ENCODE data around the gene ANKRD11. TPM values are rescaled to one million over a fixed set of nuclear protein-coding genes. Genes with fewer than 3 reads are reported as not detected.

Gene ANKRD11
- total and polyA plus RNA-seq, 2 donors (not counting 3 experiments of a cell fraction or from before 2014, with no cell fraction given): 55.8 to 191 TPM

GRCh38 chr16:89288966-89289365, 201.4 kb downstream of the ANKRD11 start:
- H3K9me1 ChIP-seq (replicated peaks; ENCODE audit: control insufficient read depth, extremely low read depth, insufficient read depth, low read length): no peaks in the 10 kb centered on the region
- BruUV-seq (replicated peaks): no TSS peak
- H4K20me1 ChIP-seq (replicated peaks; ENCODE audit: control insufficient read depth, extremely low read depth, insufficient read depth, low read length): no peaks in the 10 kb centered on the region
- no peak overlapping the region for H3K4me2 ChIP-seq (ENCODE audit: insufficient read depth, low read length)
- H3K9ac ChIP-seq (replicated peaks; ENCODE audit: extremely low read depth, insufficient read depth, low read length): no peak overlapping the region
- H3K27ac ChIP-seq (ENCODE audit: insufficient read depth, low read depth, low read length): no peak overlapping the region
- dilution Hi-C loops (cut with MboI; ENCODE audit: extremely low pct_ligation_motif_present, low sequenced_read_pairs): no loop called here
- FAIRE-seq: no peak
- H3K4me3 ChIP-seq (replicated peaks in 1 of 3; ENCODE audit: insufficient read depth in 1 of 3, low read depth in 1 of 3, low read length in 3 of 3): no peak overlapping the region
- TF ChIP-seq GATA2 (IDR thresholded peaks at IDR 0.05; ENCODE audit: insufficient read depth, insufficient read length, low read depth, low read length) (no peak), MYC (IDR thresholded peaks at IDR 0.05; ENCODE audit: low read depth, low read length) (no peak)
- intact Hi-C loops (cut with micrococcal nuclease): loop anchor here (5.0 kb wide), 1 partner anchor 347 kb away; no protein-coding TSS in a partner anchor
- ChIA-PET POLR2A (no interaction called here), CTCF (interaction anchor here (0.8 to 1.2 kb wide), 7 partner anchors 14 to 268 kb away, joined by 3 to 4 read pairs (median 3); partner anchors contain the start of gene ZNF778)
- H2AFZ ChIP-seq (ENCODE audit: low read depth, low read length): no peak overlapping the region
- peaks cover 24% of the 10 kb centered on the region for H3K79me2 ChIP-seq (ENCODE audit: control insufficient read depth, insufficient read depth, low read length)
- peaks cover 13 to 39% of the 10 kb centered on the region in 2 experiments for H3K36me3 ChIP-seq (ENCODE audit: control insufficient read depth in 2 of 2, extremely low read depth in 1 of 2, insufficient read depth in 2 of 2, low read length in 2 of 2)
- H3K4me1 ChIP-seq (ENCODE audit: control insufficient read depth, extremely low read depth, insufficient read depth, low read length): no peaks in the 10 kb centered on the region
- H3K9me3 ChIP-seq (replicated peaks; ENCODE audit: control insufficient read depth, insufficient read depth, low read length): no peaks in the 10 kb centered on the region
- no peak for DNase-seq (ENCODE audit: low read depth, low spot score)
- H3K27me3 ChIP-seq (ENCODE audit: control insufficient read depth in 2 of 2, insufficient read depth in 2 of 2, low read length in 2 of 2): no peaks in the 10 kb centered on the region

- H4K20me1 ChIP-seq (replicated peaks; ENCODE audit: control insufficient read depth, extremely low read depth, insufficient read depth, low read length): no peaks in the 10 kb centered on the region
- H3K9me3 ChIP-seq (replicated peaks; ENCODE audit: control insufficient read depth, insufficient read depth, low read length): no peaks in the 10 kb centered on the region
- DNase-seq (ENCODE audit: low read depth, low spot score): no peak
- no peak overlapping the region for H3K9ac ChIP-seq (replicated peaks; ENCODE audit: extremely low read depth, insufficient read depth, low read length)
- ChIA-PET POLR2A (no interaction called here), CTCF (interaction anchor here (0.8 to 1.2 kb wide), 7 partner anchors 14 to 268 kb away, joined by 3 to 4 read pairs (median 3); partner anchors contain the start of gene ZNF778)
- intact Hi-C loops (cut with micrococcal nuclease): loop anchor here (5.0 kb wide), 1 partner anchor 346 kb away; no protein-coding TSS in a partner anchor
- no peak overlapping the region for H3K4me2 ChIP-seq (ENCODE audit: insufficient read depth, low read length)
- dilution Hi-C loops (cut with MboI; ENCODE audit: extremely low pct_ligation_motif_present, low sequenced_read_pairs): no loop called here
- H3K27ac ChIP-seq (ENCODE audit: insufficient read depth, low read depth, low read length): no peak overlapping the region
- no peak for FAIRE-seq
- no peaks in the 10 kb centered on the region for H3K9me1 ChIP-seq (replicated peaks; ENCODE audit: control insufficient read depth, extremely low read depth, insufficient read depth, low read length)
- peaks cover 13 to 42% of the 10 kb centered on the region in 2 experiments for H3K36me3 ChIP-seq (ENCODE audit: control insufficient read depth in 2 of 2, extremely low read depth in 1 of 2, insufficient read depth in 2 of 2, low read length in 2 of 2)
- H3K4me3 ChIP-seq (replicated peaks in 1 of 3; ENCODE audit: insufficient read depth in 1 of 3, low read depth in 1 of 3, low read length in 3 of 3): no peak overlapping the region
- BruUV-seq (replicated peaks): no TSS peak
- H3K4me1 ChIP-seq (ENCODE audit: control insufficient read depth, extremely low read depth, insufficient read depth, low read length): no peaks in the 10 kb centered on the region
- peaks cover 21% of the 10 kb centered on the region for H3K79me2 ChIP-seq (ENCODE audit: control insufficient read depth, insufficient read depth, low read length)
- no peak overlapping the region for H2AFZ ChIP-seq (ENCODE audit: low read depth, low read length)
- TF ChIP-seq FOS (IDR thresholded peaks at IDR 0.05; ENCODE audit: borderline replicate concordance, insufficient read depth, low read length): no peak
- no peak for TF ChIP-seq CTCF (IDR thresholded peaks at IDR 0.05; ENCODE audit: extremely low read depth in 1 of 2, insufficient read depth in 1 of 2, low read depth in 1 of 2, low read length in 2 of 2)
- TF ChIP-seq GATA2 (IDR thresholded peaks at IDR 0.05; ENCODE audit: insufficient read depth, insufficient read length, low read depth, low read length): no peak
- no peak for TF ChIP-seq MYC (IDR thresholded peaks at IDR 0.05; ENCODE audit: low read depth, low read length)
- TF ChIP-seq JUN (IDR thresholded peaks at IDR 0.05; ENCODE audit: borderline replicate concordance, insufficient read depth, insufficient read length, low read depth): no peak
- no peak for TF ChIP-seq MAX (IDR thresholded peaks at IDR 0.05; ENCODE audit: insufficient read depth, insufficient read length)
- TF ChIP-seq EZH2 (IDR thresholded peaks at IDR 0.05; ENCODE audit: borderline replicate concordance, low read depth, low read length, severe bottlenecking): no peak
- TF ChIP-seq POLR2A (IDR thresholded peaks at IDR 0.05; ENCODE audit: low read depth, low read length): no peak
- TF ChIP-seq POLR2AphosphoS5 (IDR thresholded peaks at IDR 0.05; ENCODE audit: insufficient read depth, low read depth, low read length): no peak
- H3K27me3 ChIP-seq (ENCODE audit: control insufficient read depth in 2 of 2, insufficient read depth in 2 of 2, low read length in 2 of 2): no peaks in the 10 kb centered on the region
These were observed 201.8 kb downstream of the ANKRD11 start for GRCh38 chr16:89288577-89288844.
